MV-4-11 (cell line): ENCODE measurements around the gene AKAP13.

Source experiments
- DNase-seq: peaks from one replicate; lab custom pipeline; 2025; lab: John Stamatoyannopoulos, UW

AKAP13 gene

GRCh38 chr15:85499371-85499887, 119.0 kb downstream of the AKAP13 start:
- no peak for DNase-seq

- DNase-seq, result no peak
These were observed 119.8 kb downstream of the AKAP13 start for GRCh38 chr15:85500060-85500708.

GRCh38 chr15:85500729-85501128, 120.3 kb downstream of the AKAP13 start:
- no peak for DNase-seq

- DNase-seq, result no peak
These were observed 121.2 kb downstream of the AKAP13 start for GRCh38 chr15:85501574-85501973.

- DNase-seq, result no peak
These were observed 122.9 kb downstream of the AKAP13 start for GRCh38 chr15:85503151-85503799.

- DNase-seq, result peak; percentile 58
These were observed 124.6 kb downstream of the AKAP13 start for GRCh38 chr15:85504749-85505676.

GRCh38 chr15:85507114-85507513, 126.7 kb downstream of the AKAP13 start:
- DNase-seq, result no peak

GRCh38 chr15:85509973-85510372, 129.6 kb downstream of the AKAP13 start:
- no peak for DNase-seq

GRCh38 chr15:85514413-85514812, 134.0 kb downstream of the AKAP13 start:
- DNase-seq, result no peak

GRCh38 chr15:85515212-85515611, 134.8 kb downstream of the AKAP13 start:
- DNase-seq, result no peak

GRCh38 chr15:85517086-85517485, 136.7 kb downstream of the AKAP13 start:
- DNase-seq, result no peak

GRCh38 chr15:85518979-85519761, 138.8 kb downstream of the AKAP13 start:
- DNase-seq, result no peak

GRCh38 chr15:85520650-85521049, 140.2 kb downstream of the AKAP13 start:
- no peak for DNase-seq

- DNase-seq, result no peak
These were observed 143.1 kb downstream of the AKAP13 start for GRCh38 chr15:85523530-85523929.

GRCh38 chr15:85525755-85526154, 145.4 kb downstream of the AKAP13 start:
- no peak for DNase-seq

- no peak for DNase-seq
These were observed 147.5 kb downstream of the AKAP13 start for GRCh38 chr15:85527895-85528294.

GRCh38 chr15:85530079-85530478, 149.7 kb downstream of the AKAP13 start:
- no peak for DNase-seq

- DNase-seq, result no peak
These were observed 150.7 kb downstream of the AKAP13 start for GRCh38 chr15:85531083-85531482.

- DNase-seq, result no peak
These were observed 152.3 kb downstream of the AKAP13 start for GRCh38 chr15:85532689-85533088.

- peak; percentile 33 for DNase-seq
These were observed 153.6 kb downstream of the AKAP13 start for GRCh38 chr15:85534031-85534430.

GRCh38 chr15:85535533-85536330, 155.3 kb downstream of the AKAP13 start:
- DNase-seq, result peak; percentile 88
